OCI-LY7 (cell line): Measurements from ENCODE around the gene CERS3. TPM values are rescaled to one million over a fixed set of nuclear protein-coding genes. Genes with fewer than 3 reads are reported as not detected.

Experiments used
- BruUV-seq: library from RNA; stranded (reverse); fragments of 400-500 nt; replicated peaks from 2 replicates; lab custom pipeline; 2021; lab: Mats Ljungman, UMichigan
- CTCF ChIA-PET: fragments of 300-600 bp; sonication (Branson Sonifier 250); formaldehyde crosslinking; loops from one replicate; lab custom pipeline; 2022; ENCODE audit warnings: antibody characterized with exemption; ENCODE audit not compliant: unreplicated experiment; lab: Charles Lee
- POLR2A ChIA-PET: fragments of 300-600 bp; sonication (Branson Sonifier 250); formaldehyde crosslinking; loops from one replicate; lab custom pipeline; 2022; ENCODE audit warnings: antibody characterized with exemption; lab: Charles Lee
- DNase-seq: peaks from one replicate; pipeline ENCODE4 v3.0.0-alpha.2; 2015; ENCODE audit warnings: low spot score
- H2AFZ ChIP-seq: fragments of 200-600 bp; sonication (generic), shearing (Covaris generic); 2 replicates; pipeline ENCODE4 v1.6.1; 2014; ENCODE audit warnings: mild to moderate bottlenecking, antibody characterized with exemption, low read length, moderate library complexity
- H3K27ac ChIP-seq: fragments of 200-600 bp; sonication (generic); 2 replicates; pipeline ENCODE4 v1.5.1; 2014; ENCODE audit warnings: mixed run types, low read depth, mild to moderate bottlenecking, moderate library complexity, low read length, inconsistent platforms; ENCODE audit not compliant: poor library complexity, severe bottlenecking
- H3K36me3 ChIP-seq: fragments of 200-600 bp; sonication (generic); 2 replicates; pipeline ENCODE4 v1.6.1; 2014; ENCODE audit warnings: mild to moderate bottlenecking, antibody characterized with exemption, low read length, moderate library complexity, mixed read lengths; ENCODE audit not compliant: insufficient read depth
- H3K4me1 ChIP-seq: fragments of 200-600 bp; sonication (generic); 2 replicates; pipeline ENCODE4 v1.5.1; 2014; ENCODE audit warnings: mild to moderate bottlenecking, low read length; ENCODE audit not compliant: insufficient read depth, poor library complexity, severe bottlenecking
- H3K4me2 ChIP-seq: fragments of 200-600 bp; sonication (generic); 2 replicates; pipeline ENCODE4 v1.6.1; 2014; ENCODE audit warnings: mild to moderate bottlenecking, low read length
- H3K4me3 ChIP-seq: fragments of 200-600 bp; sonication (generic); 2 replicates; pipeline ENCODE4 v1.5.1; 2014; ENCODE audit warnings: mild to moderate bottlenecking, low read depth, low read length; ENCODE audit not compliant: poor library complexity, severe bottlenecking
- H3K79me2 ChIP-seq: fragments of 200-600 bp; sonication (generic); 2 replicates; pipeline ENCODE4 v1.6.1; 2016; ENCODE audit warnings: low read depth, mild to moderate bottlenecking, low read length, moderate library complexity, mixed read lengths; ENCODE audit not compliant: insufficient read depth
- H3K9me2 ChIP-seq: fragments of 200-600 bp; sonication (generic); 2 replicates; pipeline ENCODE4 v1.6.1; 2016; ENCODE audit warnings: mild to moderate bottlenecking, low read length, mixed read lengths; ENCODE audit not compliant: insufficient read depth
- H3K9me3 ChIP-seq: fragments of 200-600 bp; sonication (generic); 2 replicates; pipeline ENCODE4 v1.6.1; 2014; ENCODE audit warnings: mild to moderate bottlenecking, mixed run types, low read length, mixed read lengths
- H4K20me1 ChIP-seq: fragments of 200-600 bp; sonication (generic); 2 replicates; pipeline ENCODE4 v1.6.1; 2014; ENCODE audit warnings: mild to moderate bottlenecking, antibody characterized with exemption, low read length, moderate library complexity, mixed read lengths; ENCODE audit not compliant: insufficient read depth
- CTCF ChIP-seq: fragments of 200-600 bp; sonication (generic); conservative IDR thresholded peaks from 2 replicates; pipeline ENCODE4 v1.5.1; 2014; ENCODE audit warnings: mild to moderate bottlenecking, antibody characterized with exemption, low read length, moderate library complexity, mixed read lengths
- EZH2phosphoT487 ChIP-seq: fragments of 200-600 bp; sonication (generic); IDR thresholded peaks from 2 replicates; pipeline ENCODE4 v1.6.1; 2018; ENCODE audit warnings: low read depth, borderline replicate concordance, mild to moderate bottlenecking, mixed run types, antibody characterized with exemption, low read length, moderate library complexity, mixed read lengths
- intact Hi-C: fragments of 100-400 bp; cut with micrococcal nuclease; formaldehyde crosslinking; loops from one replicate; pipeline ENCODE4 v1.10.0; 2022; ENCODE audit not compliant: unreplicated experiment
- small RNA-seq: library from RNA; depleted of rRNA; stranded (forward); fragments of <200 nt; gene quantifications from one replicate; pipeline ENCODE3, GENCODE V24; 2014
- total RNA-seq, 2 experiments: library from RNA; depleted of rRNA in 1 of 2; stranded (reverse); fragments of >200 nt in 1 of 2; shearing (Covaris generic) in 1 of 2; gene quantifications; 2 replicates each; pipeline ENCODE4 v1.2.3, GENCODE V29; 2014 to 2022

Gene CERS3
- total RNA-seq, 2 experiments from 2014 or later: 0.88 TPM; not detected in 1

GRCh38 chr15:100353449-100353848, 175.3 kb downstream of the CERS3 start:
- H3K4me2 ChIP-seq: no peak overlapping the region
- H2AFZ ChIP-seq: no peak overlapping the region
- peaks cover 3% of the 10 kb centered on the region for H3K4me1 ChIP-seq
- ChIA-PET POLR2A (no interaction called here), CTCF (no interaction called here)
- no peak overlapping the region for H3K27ac ChIP-seq
- H3K4me3 ChIP-seq: no peak overlapping the region
- TF ChIP-seq EZH2phosphoT487: no peak
- no peak for TF ChIP-seq CTCF
- H3K9me2 ChIP-seq: no peaks in the 10 kb centered on the region
- H4K20me1 ChIP-seq: no peaks in the 10 kb centered on the region
- no peak for DNase-seq
- H3K9me3 ChIP-seq: no peaks in the 10 kb centered on the region
- no peaks in the 10 kb centered on the region for H3K36me3 ChIP-seq
- BruUV-seq: no TSS peak
- no peaks in the 10 kb centered on the region for H3K79me2 ChIP-seq
- intact Hi-C loops: no loop called here

GRCh38 chr15:100350434-100351226, 178.1 kb downstream of the CERS3 start:
- no TSS peak for BruUV-seq
- Histone ChIP-seq H3K79me2 (no peaks in the 10 kb centered on the region), H3K36me3 (no peaks in the 10 kb centered on the region), H3K27ac (no peak overlapping the region), H4K20me1 (no peaks in the 10 kb centered on the region), H3K4me2 (no peak overlapping the region), H3K4me1 (peaks cover 3% of the 10 kb centered on the region), H3K9me2 (no peaks in the 10 kb centered on the region), H2AFZ (0 out of 2 replicates have a peak overlapping the region, but pooled peaks have one; percentile 85), H3K4me3 (no peak overlapping the region), H3K9me3 (no peaks in the 10 kb centered on the region)
- no peak for DNase-seq
- TF ChIP-seq EZH2phosphoT487 (no peak), CTCF (no peak)
- ChIA-PET POLR2A (no interaction called here), CTCF (interaction anchor here (1.9 kb wide), 1 partner anchor 11 kb away, joined by 6 read pairs; no protein-coding TSS in a partner anchor)
- intact Hi-C loops: no loop called here

Small RNAs within 50 kb of the gene (small RNA-seq; reads per million reads assigned to genes)
- not detected for gene RNU6-181P
- not detected for gene RNU6-322P

Other genes starting within 250 kb of the CERS3 start
- 0.28 TPM in 1 of 2 replicates, not detected in the other for gene ADAMTS17, start 187.0 kb downstream of the CERS3 start, total RNA-seq (2014; rRNA removed; shearing (Covaris generic))
- gene ADAMTS17, start 187.0 kb downstream of the CERS3 start, total RNA-seq (2022): not detected in 2 replicates
- 6.6 and 7.5 TPM in 2 replicates for gene LINS1, start 73.2 kb upstream of the CERS3 start, total RNA-seq (2014; rRNA removed; shearing (Covaris generic))
- 14.3 and 15.7 TPM in 2 replicates for gene LINS1, start 73.2 kb upstream of the CERS3 start, total RNA-seq (2022)
- gene ASB7, start 73.6 kb upstream of the CERS3 start, total RNA-seq (2014; rRNA removed; shearing (Covaris generic)): 10.9 and 13.1 TPM in 2 replicates
- 15.2 and 17.4 TPM in 2 replicates for gene ASB7, start 73.6 kb upstream of the CERS3 start, total RNA-seq (2022)